Liver (tissue), 9 donors: ENCODE measurements around the gene TBC1D10A. TPM values are rescaled to one million over a fixed set of nuclear protein-coding genes. Genes with fewer than 3 reads are reported as not detected.

Source experiments
- DNase-seq: peaks from one replicate; pipeline ENCODE4 v3.0.0-alpha.2; 2017; ENCODE audit warnings: low spot score
- H3K27ac ChIP-seq, 2 donors: one replicate each; pipeline ENCODE4 v1.7.0; 2013; ENCODE audit warnings: inconsistent platforms in 2 of 2, low read length in 2 of 2, control low read depth in 1 of 2, low read depth in 1 of 2, mild to moderate bottlenecking in 1 of 2
- H3K27me3 ChIP-seq, 4 donors: one replicate each; pipeline versions ENCODE4 v1.6.1 to v1.7.0; 2013; ENCODE audit warnings: low read length in 3 of 4, inconsistent platforms in 1 of 4, mild to moderate bottlenecking in 1 of 4, moderate library complexity in 1 of 4; ENCODE audit not compliant: control insufficient read depth in 4 of 4, insufficient read depth in 4 of 4
- H3K36me3 ChIP-seq, 4 donors: one replicate each; pipeline versions ENCODE4 v1.6.1 to v1.7.0; 2013; ENCODE audit warnings: low read length in 3 of 4, mild to moderate bottlenecking in 3 of 4, low read depth in 1 of 4, moderate library complexity in 1 of 4; ENCODE audit not compliant: control insufficient read depth in 4 of 4, insufficient read depth in 3 of 4
- H3K4me1 ChIP-seq, 4 donors: one replicate each; pipeline versions ENCODE4 v1.6.1 to v1.7.0; 2013; ENCODE audit warnings: low read length in 3 of 4, mild to moderate bottlenecking in 3 of 4, moderate library complexity in 1 of 4; ENCODE audit not compliant: control insufficient read depth in 4 of 4, insufficient read depth in 4 of 4
- H3K4me3 ChIP-seq, 3 donors: one replicate each; pipeline versions ENCODE4 v1.6.1 to v1.7.0; 2013; ENCODE audit warnings: low read length in 3 of 3, control low read depth in 1 of 3, low read depth in 1 of 3, mild to moderate bottlenecking in 1 of 3
- H3K9ac ChIP-seq, 2 donors: one replicate each; pipeline ENCODE4 v1.7.0; 2013; ENCODE audit warnings: low read length in 2 of 2, mild to moderate bottlenecking in 2 of 2, moderate library complexity in 2 of 2, control low read depth in 1 of 2, low read depth in 1 of 2
- H3K9me3 ChIP-seq, 4 donors: one replicate each; pipeline versions ENCODE4 v1.6.1 to v1.7.0; 2013; ENCODE audit warnings: low read length in 3 of 4; ENCODE audit not compliant: control insufficient read depth in 4 of 4
- ATF3 ChIP-seq: IDR thresholded peaks from 2 replicates; pipeline ENCODE4 v1.6.1; 2016; ENCODE audit warnings: antibody characterized with exemption
- CTCF ChIP-seq: fragments of 150-350 bp; IDR thresholded peaks from 2 replicates; pipeline ENCODE4 v1.5.1; 2017; ENCODE audit warnings: improper control_type of control experiment, low read depth, low read length; ENCODE audit not compliant: missing input control
- EGR1 ChIP-seq, 2 donors: IDR thresholded peaks; 2 replicates each; pipeline ENCODE4 v1.6.1; 2016 to 2018; ENCODE audit warnings: antibody characterized with exemption in 2 of 2, low read depth in 2 of 2
- FOXA2 ChIP-seq: IDR thresholded peaks from 2 replicates; pipeline ENCODE4 v1.6.1; 2016; ENCODE audit warnings: antibody characterized with exemption
- GABPA ChIP-seq, 2 donors: IDR thresholded peaks in 1 of 2; conservative IDR thresholded peaks in 1 of 2; 2 replicates each; pipeline ENCODE4 v1.6.1; 2016; ENCODE audit warnings: antibody characterized with exemption in 2 of 2, mild to moderate bottlenecking in 1 of 2, moderate library complexity in 1 of 2
- HNF4A ChIP-seq, 2 donors: conservative IDR thresholded peaks; 2 replicates each; pipeline ENCODE4 v1.6.1; 2016; ENCODE audit warnings: antibody characterized with exemption in 2 of 2, mild to moderate bottlenecking in 2 of 2
- HNF4G ChIP-seq: IDR thresholded peaks from 2 replicates; pipeline ENCODE4 v1.6.1; 2016; ENCODE audit warnings: antibody characterized with exemption
- JUND ChIP-seq, 2 donors: IDR thresholded peaks; 2 replicates each; pipeline ENCODE4 v1.6.1; 2016; ENCODE audit warnings: antibody characterized with exemption in 2 of 2
- MAX ChIP-seq: IDR thresholded peaks from 2 replicates; pipeline ENCODE4 v1.6.1; 2016; ENCODE audit warnings: antibody characterized with exemption
- NR2F2 ChIP-seq: IDR thresholded peaks from 2 replicates; pipeline ENCODE4 v1.6.1; 2016; ENCODE audit warnings: antibody characterized with exemption
- RAD21 ChIP-seq, 2 donors: IDR thresholded peaks; 2 replicates each; pipeline ENCODE4 v1.6.1; 2016; ENCODE audit warnings: antibody characterized with exemption in 2 of 2, mild to moderate bottlenecking in 2 of 2
- REST ChIP-seq: IDR thresholded peaks from 2 replicates; pipeline ENCODE4 v1.6.1; 2016; ENCODE audit warnings: antibody characterized with exemption, mild to moderate bottlenecking
- RXRA ChIP-seq, 2 donors: IDR thresholded peaks; 2 replicates each; pipeline ENCODE4 v1.6.1; 2017 to 2018; ENCODE audit warnings: antibody characterized with exemption in 2 of 2, mild to moderate bottlenecking in 1 of 2
- SP1 ChIP-seq: IDR thresholded peaks from 2 replicates; pipeline ENCODE4 v1.6.1; 2018; ENCODE audit warnings: antibody characterized with exemption, mild to moderate bottlenecking
- TAF1 ChIP-seq: conservative IDR thresholded peaks from 2 replicates; pipeline ENCODE4 v1.6.1; 2016; ENCODE audit warnings: antibody characterized with exemption, mild to moderate bottlenecking
- YY1 ChIP-seq: IDR thresholded peaks from 2 replicates; pipeline ENCODE4 v1.6.1; 2016; ENCODE audit warnings: antibody characterized with exemption, mild to moderate bottlenecking
- WGBS: extraction: QIAGEN DNeasy Blood & Tissue Kit; methylation state at CpG from one replicate; pipeline ENCODE4 v1.1.7; 2013; 5-methylcytosine and 5-hydroxymethylcytosine counted together
- polyA plus RNA-seq, 2 donors: library from polyadenylated mRNA; stranded (reverse) in 1 of 2; unstranded in 1 of 2; fragments of 200-250 nt in 1 of 2; fragments of >200 nt in 1 of 2; fragmentation: Nextera tagmentation in 1 of 2; extraction: Ambion mirVana in 1 of 2; gene quantifications; one replicate each; pipeline versions ENCODE4 v1.2.1 to v1.2.3, GENCODE V29; 2013 to 2015
- total RNA-seq, 2 donors: library from RNA; depleted of rRNA; stranded (reverse); fragments of >200 nt; gene quantifications; one replicate each; pipeline ENCODE4 v1.2.3, GENCODE V29; 2014
- donor health status: healthy.
- donor health status: healthy.
- donor health status: healthy.
- donor health status: healthy.
- donor health status: healthy.

The TBC1D10A gene
- total and polyA plus RNA-seq, 4 donors = 3.6 to 9.2 (median 8.2) TPM

GRCh38 chr22:30368420-30368819 lies 41.7 kb upstream of the TBC1D10A start:
- Histone ChIP-seq H3K9me3 (no peaks in the 10 kb centered on the region), H3K9ac (no peak overlapping the region), H3K27ac (no peak overlapping the region), H3K36me3 (no peaks in the 10 kb centered on the region), H3K4me1 (no peaks in the 10 kb centered on the region), H3K4me3 (no peak overlapping the region), H3K27me3 (no peaks in the 10 kb centered on the region)
- 82% methylated on average over 9 of the region's 9 CpGs for WGBS
- TF ChIP-seq HNF4A (conservative IDR thresholded peaks at IDR 0.05) (no peak), RAD21 (IDR thresholded peaks at IDR 0.05) (no peak), YY1 (no peak), JUND (IDR thresholded peaks at IDR 0.05) (no peak), GABPA (IDR thresholded peaks at IDR 0.05 in 1 of 2, conservative IDR thresholded peaks at IDR 0.05 in 1 of 2) (no peak), SP1 (no peak), EGR1 (IDR thresholded peaks at IDR 0.05; ENCODE audit: low read depth in 2 of 2) (no peak), CTCF (no peak), NR2F2 (no peak), FOXA2 (no peak), MAX (no peak), REST (no peak), HNF4G (no peak), ATF3 (no peak), TAF1 (no peak)
- no peak for DNase-seq

- no peaks in the 10 kb centered on the region for H3K9me3 ChIP-seq
- WGBS = 91% methylated on average over 18 of the region's 18 CpGs
- no peak overlapping the region for H3K9ac ChIP-seq
- H3K4me3 ChIP-seq = no peak overlapping the region
- no peaks in the 10 kb centered on the region for H3K4me1 ChIP-seq
- no peaks in the 10 kb centered on the region for H3K27me3 ChIP-seq
- H3K27ac ChIP-seq = no peak overlapping the region
- TF ChIP-seq RAD21 (IDR thresholded peaks at IDR 0.05) = no peak
- no peak for TF ChIP-seq NR2F2
- TF ChIP-seq MAX = no peak
- no peak for TF ChIP-seq ATF3
- no peak for TF ChIP-seq GABPA (IDR thresholded peaks at IDR 0.05 in 1 of 2, conservative IDR thresholded peaks at IDR 0.05 in 1 of 2)
- no peak for TF ChIP-seq RXRA (IDR thresholded peaks at IDR 0.05)
- no peak for DNase-seq
- H3K36me3 ChIP-seq = no peaks in the 10 kb centered on the region
Measured at GRCh38 chr22:30365891-30366290, 39.1 kb upstream of the TBC1D10A start.
